Memory B cell (primary cell): ENCODE results near the gene TUBD1.
"Not testable (repeated sequence)": the region's sequence is repeated elsewhere in the genome, so short reads cannot be mapped to it uniquely, and the experiment has no call there.

Source experiments
- ATAC-seq: fragments of 150-1000 bp; cut with Tn5 transposase; 2 replicates; pipeline ENCODE4 v1.10.0; 2021; ENCODE audit warnings: low read depth, mild to moderate bottlenecking, moderate library complexity
- DNase-seq, 2 donors: peaks; one replicate each; pipeline ENCODE4 v3.0.0; 2022; ENCODE audit warnings: low spot score in 2 of 2
- H3K27ac Mint-ChIP-seq: one replicate; pipeline ENCODE4 v1.8.0; 2022; ENCODE audit warnings: mild to moderate bottlenecking, moderate library complexity, mixed read lengths
- H3K27me3 Mint-ChIP-seq: one replicate; pipeline ENCODE4 v1.8.0; 2022; ENCODE audit warnings: mixed read lengths
- H3K36me3 Mint-ChIP-seq: one replicate; pipeline ENCODE4 v1.8.0; 2022; ENCODE audit warnings: mild to moderate bottlenecking, mixed read lengths
- H3K4me1 Mint-ChIP-seq: one replicate; pipeline ENCODE4 v1.8.0; 2022; ENCODE audit warnings: mixed read lengths
- H3K4me3 Mint-ChIP-seq: one replicate; pipeline ENCODE4 v1.8.0; 2022; ENCODE audit warnings: mild to moderate bottlenecking, moderate library complexity, mixed read lengths
- H3K9me3 Mint-ChIP-seq: one replicate; pipeline ENCODE4 v1.8.0; 2022; ENCODE audit warnings: mixed read lengths

Gene TUBD1

DNA sequence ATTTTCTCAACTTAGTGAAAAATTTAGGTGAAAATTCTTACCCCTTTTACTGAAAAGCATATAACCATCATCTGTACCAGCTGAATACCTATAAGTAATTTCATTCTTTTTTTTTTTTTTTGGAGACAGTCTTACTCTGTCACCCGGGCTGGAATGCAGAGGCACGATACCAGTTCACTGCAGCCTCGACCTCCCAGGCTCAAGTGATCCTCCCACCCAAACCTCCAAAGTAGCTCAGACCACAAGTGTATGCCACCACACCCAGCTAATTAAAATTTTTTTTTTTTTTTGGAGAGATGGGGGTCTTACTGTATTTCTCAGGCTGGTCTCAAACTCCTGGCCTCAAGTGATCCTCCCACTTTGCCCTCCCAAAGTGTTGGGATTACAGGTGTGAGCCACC lies 33.8 kb downstream of the TUBD1 start:
- Mint-ChIP-seq H3K4me1 (no peaks in the 10 kb centered on the region), H3K36me3 (peaks cover 6% of the 10 kb centered on the region), H3K4me3 (no peak overlapping the region), H3K27ac (no peak overlapping the region), H3K9me3 (no peaks in the 10 kb centered on the region), H3K27me3 (no peaks in the 10 kb centered on the region)
- no peak for DNase-seq
- no peak for ATAC-seq

DNA sequence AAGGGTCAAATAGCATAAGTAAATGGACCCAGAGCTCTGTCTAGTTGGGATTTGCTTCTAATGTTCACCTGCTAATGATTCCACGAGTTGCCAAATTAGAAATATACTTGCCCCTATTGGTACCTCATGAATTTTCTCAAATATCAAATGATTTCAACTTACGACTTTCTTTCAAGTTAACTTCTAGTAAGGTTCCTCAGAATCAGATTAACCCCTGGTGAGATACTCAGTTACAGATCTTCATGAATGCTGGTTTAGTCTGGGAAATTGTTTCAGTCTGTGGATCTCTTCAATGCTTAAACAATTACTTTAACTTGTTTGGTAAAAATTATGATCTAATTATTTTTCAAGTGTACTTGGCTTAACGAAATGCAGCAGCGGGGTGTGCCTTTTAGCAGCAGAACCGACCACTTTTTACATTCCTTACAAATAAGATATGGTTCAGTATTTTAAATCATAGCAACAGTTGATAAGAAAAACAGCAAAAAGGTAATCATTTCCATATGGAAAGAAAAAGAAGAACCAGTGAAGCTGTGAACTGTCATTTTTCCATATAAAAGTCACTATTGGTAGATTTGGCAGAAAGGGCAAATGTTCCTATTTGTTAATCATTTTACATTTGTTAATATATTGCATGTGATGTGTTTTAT lies 34.5 kb downstream of the TUBD1 start:
- H3K4me3 Mint-ChIP-seq, result no peak overlapping the region
- no peaks in the 10 kb centered on the region for H3K27me3 Mint-ChIP-seq
- no peaks in the 10 kb centered on the region for H3K9me3 Mint-ChIP-seq
- ATAC-seq (no peak), DNase-seq (no peak)
- peaks cover 6% of the 10 kb centered on the region for H3K36me3 Mint-ChIP-seq
- H3K4me1 Mint-ChIP-seq, result peaks cover 3% of the 10 kb centered on the region
- H3K27ac Mint-ChIP-seq, result no peak overlapping the region

DNA sequence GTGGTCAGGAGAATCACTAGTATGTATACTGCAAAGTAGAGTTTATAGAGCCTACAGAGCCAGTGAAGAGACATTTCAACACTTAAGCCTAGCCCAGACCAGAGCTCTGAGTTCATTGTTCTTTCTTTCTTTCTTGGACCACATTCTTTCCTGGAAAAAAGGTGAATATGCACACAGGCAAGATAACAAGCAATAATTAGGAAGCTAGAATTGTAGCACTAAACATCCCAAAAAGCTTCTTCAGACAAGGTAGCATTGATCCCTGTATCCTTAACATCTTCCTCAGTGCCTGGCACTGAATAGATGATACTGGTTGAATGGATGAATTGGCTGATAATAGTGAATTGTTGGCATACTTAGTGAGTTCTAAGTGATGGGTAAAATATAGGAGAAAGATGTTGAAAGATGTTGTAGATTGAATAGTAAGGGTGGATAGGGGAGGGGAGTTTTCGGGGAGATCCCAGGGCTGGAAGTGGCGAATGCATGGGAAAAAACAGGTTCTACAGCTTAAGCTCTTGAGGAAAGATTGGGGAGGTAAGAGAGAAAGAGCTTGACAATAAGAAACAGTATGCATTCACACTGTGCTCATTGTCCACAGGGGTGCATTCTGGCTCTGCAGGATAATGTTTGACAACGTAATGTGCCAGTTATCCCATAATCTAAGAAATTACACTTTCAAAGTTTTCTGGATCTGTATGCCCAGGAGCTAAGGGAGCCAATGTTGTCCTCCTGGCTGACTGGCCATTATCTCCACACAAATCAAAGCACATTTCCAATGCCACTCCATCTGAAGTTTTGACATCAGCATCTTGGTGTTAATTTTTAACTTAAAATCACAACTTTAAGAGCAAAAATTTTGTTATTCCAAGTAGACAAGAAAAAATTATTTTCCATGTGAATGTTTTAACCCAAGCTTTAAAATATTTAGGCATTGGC lies 35.6 kb downstream of the TUBD1 start:
- Mint-ChIP-seq H3K27ac (no peak overlapping the region), H3K9me3 (no peaks in the 10 kb centered on the region), H3K36me3 (peaks cover 5% of the 10 kb centered on the region), H3K27me3 (no peaks in the 10 kb centered on the region), H3K4me3 (no peak overlapping the region), H3K4me1 (peaks cover 7% of the 10 kb centered on the region)
- no peak for DNase-seq
- no peak for ATAC-seq

DNA sequence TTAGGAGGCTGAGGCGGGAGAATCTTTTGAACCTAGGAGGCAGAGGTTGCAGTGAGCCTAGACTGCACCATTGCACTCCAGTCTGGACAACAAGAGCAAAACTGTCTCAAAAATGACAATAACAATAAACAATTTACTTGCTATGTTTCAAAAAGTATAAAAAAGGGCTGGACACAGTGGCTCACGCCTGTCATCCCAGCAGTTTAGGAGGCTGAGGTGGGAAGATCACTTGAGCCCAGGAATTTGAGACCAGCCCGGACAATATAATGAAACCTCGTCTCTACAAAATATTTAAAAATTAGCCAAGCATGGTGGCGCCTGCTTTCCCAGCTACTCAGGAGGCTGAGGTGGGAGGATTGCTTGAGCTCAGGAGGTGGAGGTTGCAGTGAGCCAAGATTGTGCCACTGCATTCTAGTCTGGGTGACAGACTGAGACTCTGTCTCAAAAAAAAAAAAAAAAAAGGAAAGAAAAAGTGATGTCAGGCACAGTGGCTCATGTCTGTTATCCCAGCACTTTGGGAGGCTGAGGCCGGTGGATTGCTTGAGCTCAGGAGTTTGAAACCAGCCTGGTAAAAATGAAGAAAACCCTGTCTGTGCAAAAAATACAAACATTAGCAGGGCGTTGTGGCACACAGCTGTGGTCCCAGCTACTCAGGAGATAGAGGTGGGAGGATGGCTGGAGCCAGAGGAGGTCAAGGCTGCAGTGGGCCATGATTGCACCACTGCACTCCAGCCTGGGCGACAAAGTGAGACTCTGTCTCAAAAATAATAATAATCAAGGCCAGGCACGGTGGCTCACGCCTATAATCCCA lies 38.6 kb downstream of the TUBD1 start:
- not testable (repeated sequence) for H3K4me1 Mint-ChIP-seq, ATAC-seq, H3K9me3 Mint-ChIP-seq, H3K36me3 Mint-ChIP-seq, H3K4me3 Mint-ChIP-seq, DNase-seq, H3K27me3 Mint-ChIP-seq
- peak overlapping the region; percentile 71 for H3K27ac Mint-ChIP-seq

GRCh38 chr17:59853168-59853918 lies 39.4 kb downstream of the TUBD1 start:
- Mint-ChIP-seq H3K4me3 (no peak overlapping the region), H3K4me1 (peaks cover 13% of the 10 kb centered on the region), H3K27ac (peak overlapping the region; percentile 71), H3K36me3 (peaks cover 2% of the 10 kb centered on the region), H3K27me3 (no peaks in the 10 kb centered on the region), H3K9me3 (no peaks in the 10 kb centered on the region)
- DNase-seq (peak in 1 of 2 donors; percentile 52), ATAC-seq (peak; percentile 94)

GRCh38 chr17:59852847-59853167 lies 39.9 kb downstream of the TUBD1 start:
- not testable (repeated sequence) for H3K9me3 Mint-ChIP-seq, H3K4me3 Mint-ChIP-seq, DNase-seq, H3K27me3 Mint-ChIP-seq, H3K36me3 Mint-ChIP-seq, ATAC-seq
- Mint-ChIP-seq H3K27ac (peak overlapping the region; percentile 71), H3K4me1 (peaks cover 14% of the 10 kb centered on the region)

DNA sequence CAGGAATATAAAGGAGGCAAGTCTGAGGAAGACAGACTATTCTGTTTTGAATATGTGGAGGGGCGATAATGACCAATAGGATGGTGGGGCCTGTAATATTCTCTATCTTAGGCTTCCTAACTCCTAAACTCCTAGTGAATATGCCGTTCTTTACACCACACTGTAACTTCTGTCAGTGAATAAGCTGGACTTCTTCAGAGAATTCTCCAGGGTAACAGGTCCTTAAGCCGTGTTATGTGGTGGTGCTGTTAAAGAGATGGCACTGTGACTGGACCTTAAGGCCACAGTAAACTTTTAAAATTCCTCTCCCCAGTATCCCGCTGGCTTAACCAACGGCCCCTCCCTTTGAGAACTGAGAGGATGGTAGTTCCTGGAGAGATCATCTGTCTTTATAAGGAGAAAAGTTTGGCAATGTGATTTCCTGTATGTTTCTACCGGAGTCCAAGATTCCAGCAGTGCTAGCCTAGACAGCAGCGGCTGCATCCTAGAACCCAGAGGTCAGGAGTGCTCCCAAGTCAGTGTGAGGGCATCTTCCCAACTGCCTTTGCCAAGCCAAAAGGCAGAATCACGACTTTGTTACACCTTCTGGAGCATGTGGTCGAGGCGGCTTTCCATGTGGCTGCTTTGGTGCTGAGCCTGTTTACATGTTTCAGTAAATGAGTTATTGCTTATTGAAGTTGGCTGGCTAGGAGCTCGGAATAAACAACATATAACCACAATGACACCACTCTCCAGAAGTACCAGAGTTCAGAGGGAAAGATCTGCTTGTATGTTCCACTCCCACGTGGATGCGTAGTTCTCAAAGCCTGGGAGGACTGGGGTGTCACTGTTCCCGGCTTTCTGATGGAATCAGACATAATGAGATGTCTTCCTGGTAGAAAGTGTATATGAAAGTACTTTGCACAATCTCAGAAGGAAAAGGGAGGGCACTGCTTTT lies 41.0 kb downstream of the TUBD1 start:
- ATAC-seq (no peak), DNase-seq (no peak)
- H3K9me3 Mint-ChIP-seq, result no peaks in the 10 kb centered on the region
- no peak overlapping the region for H3K4me3 Mint-ChIP-seq
- H3K27me3 Mint-ChIP-seq, result no peaks in the 10 kb centered on the region
- H3K36me3 Mint-ChIP-seq, result peaks cover 2% of the 10 kb centered on the region
- H3K4me1 Mint-ChIP-seq, result peaks cover 20% of the 10 kb centered on the region
- H3K27ac Mint-ChIP-seq, result no peak overlapping the region

DNA sequence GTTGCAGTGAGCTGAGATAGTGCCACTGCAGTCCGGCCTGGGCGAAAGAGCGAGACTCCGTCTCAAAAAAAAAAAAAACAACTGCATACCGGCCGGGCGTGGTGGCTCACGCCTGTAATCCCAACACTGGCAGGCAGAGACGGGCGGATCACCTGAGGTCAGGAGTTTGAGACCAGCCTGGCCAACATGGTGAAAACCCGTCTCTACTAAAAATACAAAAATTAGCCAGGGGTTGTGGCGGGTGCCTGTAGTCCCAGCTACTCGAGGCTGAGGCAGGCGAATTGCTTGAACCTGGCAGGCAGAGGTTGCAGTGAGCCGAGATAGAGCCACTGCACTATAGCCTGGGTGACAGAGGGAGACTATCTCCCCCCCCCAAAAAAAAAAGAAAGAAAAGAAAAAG lies 42.4 kb downstream of the TUBD1 start:
- not testable (repeated sequence) for H3K9me3 Mint-ChIP-seq, ATAC-seq, H3K27me3 Mint-ChIP-seq, DNase-seq, H3K4me3 Mint-ChIP-seq, H3K36me3 Mint-ChIP-seq, H3K27ac Mint-ChIP-seq
- peaks cover 32% of the 10 kb centered on the region for H3K4me1 Mint-ChIP-seq

- ATAC-seq (peak; percentile 16), DNase-seq (no peak)
- H3K4me3 Mint-ChIP-seq, result peak overlapping the region; percentile 45
- peak overlapping the region; percentile 64 for H3K27ac Mint-ChIP-seq
- H3K4me1 Mint-ChIP-seq, result peaks cover 35% of the 10 kb centered on the region
- H3K9me3 Mint-ChIP-seq, result no peaks in the 10 kb centered on the region
- peaks cover 2% of the 10 kb centered on the region for H3K36me3 Mint-ChIP-seq
- no peaks in the 10 kb centered on the region for H3K27me3 Mint-ChIP-seq
Observed at GRCh38 chr17:59848778-59849177, 44.0 kb downstream of the TUBD1 start.

GRCh38 chr17:59848385-59848668 lies 44.4 kb downstream of the TUBD1 start:
- Mint-ChIP-seq H3K4me1 (peaks cover 32% of the 10 kb centered on the region), H3K4me3 (no peak overlapping the region), H3K27ac (no peak overlapping the region), H3K36me3 (peaks cover 2% of the 10 kb centered on the region), H3K9me3 (no peaks in the 10 kb centered on the region), H3K27me3 (no peaks in the 10 kb centered on the region)
- no peak for ATAC-seq
- DNase-seq, result no peak

DNA sequence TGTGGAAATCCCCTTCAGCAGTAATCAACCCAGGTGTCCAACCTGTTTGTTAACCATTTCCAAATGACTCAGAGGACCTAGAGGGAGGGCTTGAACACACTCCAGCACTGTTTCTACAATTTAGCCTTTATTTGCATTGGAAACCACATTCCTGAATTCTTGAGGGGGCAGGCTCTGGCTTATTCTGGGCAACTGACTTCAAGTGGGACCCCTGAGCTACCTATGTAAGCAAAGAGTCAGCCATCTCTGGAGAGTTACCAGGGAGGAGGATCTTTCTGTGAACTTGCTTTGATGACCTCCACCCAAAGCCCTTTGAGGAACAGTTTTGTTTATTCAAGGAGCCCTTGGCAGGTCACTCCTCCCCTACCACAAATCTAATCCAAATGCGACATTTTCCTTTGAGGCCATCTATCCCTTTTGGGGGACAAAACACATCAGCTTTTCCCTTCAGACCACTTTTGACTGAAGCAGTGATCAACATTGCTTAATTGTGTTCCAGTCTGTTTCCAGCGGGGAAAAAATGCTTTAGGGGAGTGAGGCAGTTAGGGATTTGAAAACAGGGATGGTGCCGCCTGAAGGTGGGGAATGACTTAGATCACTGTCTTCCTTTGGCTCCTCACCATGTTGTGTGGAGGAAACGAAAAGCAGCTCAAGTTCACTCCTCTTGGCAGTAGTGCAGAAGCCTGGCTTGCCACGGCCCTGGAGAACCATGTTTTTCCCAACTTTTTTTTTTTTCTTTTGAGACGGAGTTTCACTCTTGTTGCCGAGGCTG lies 46.2 kb downstream of the TUBD1 start:
- H3K9me3 Mint-ChIP-seq, result no peaks in the 10 kb centered on the region
- peak in 1 of 2 donors; percentile 37 for DNase-seq
- H3K27ac Mint-ChIP-seq, result peak overlapping the region; percentile 92
- no peaks in the 10 kb centered on the region for H3K36me3 Mint-ChIP-seq
- H3K27me3 Mint-ChIP-seq, result no peaks in the 10 kb centered on the region
- H3K4me3 Mint-ChIP-seq, result peak overlapping the region; percentile 55
- H3K4me1 Mint-ChIP-seq, result peaks cover 37% of the 10 kb centered on the region
- peak; percentile 90 for ATAC-seq

DNA sequence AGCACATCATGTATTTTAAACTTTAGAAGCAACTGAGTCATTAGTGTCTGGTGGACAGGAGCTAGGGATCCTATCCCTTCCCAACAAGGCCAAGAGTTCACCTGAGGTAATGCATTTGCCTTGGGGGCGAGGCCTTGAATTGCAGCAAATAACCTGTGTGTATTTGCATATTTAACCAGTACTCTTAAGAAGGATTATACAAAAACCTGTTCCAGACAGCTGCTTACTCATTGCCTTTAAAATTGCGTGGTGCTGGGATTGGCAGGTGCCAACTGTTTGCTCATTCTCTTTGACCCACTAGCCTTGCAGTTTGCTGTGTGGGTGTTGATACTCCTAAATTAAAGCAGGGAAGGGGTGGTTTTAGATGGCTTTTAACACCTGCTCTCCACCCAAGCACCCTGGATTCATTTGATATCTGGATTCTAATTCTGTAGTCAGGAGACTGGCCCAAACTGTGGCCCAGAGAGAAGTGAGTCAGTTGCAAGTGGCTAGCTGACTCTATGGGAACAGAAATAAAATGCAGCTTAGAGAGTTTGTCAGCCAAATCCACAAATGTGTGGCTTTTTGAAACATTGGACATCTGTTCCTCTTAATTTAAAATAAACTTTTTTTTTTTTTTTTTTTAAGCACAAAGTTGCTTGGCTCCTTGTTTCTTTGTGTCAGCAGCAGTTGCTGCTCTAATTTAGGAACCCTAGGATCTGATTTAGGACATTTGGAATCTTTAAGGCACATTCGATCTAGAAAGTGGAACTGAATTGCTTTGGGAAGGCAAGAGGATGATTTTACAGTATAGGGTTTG lies 46.9 kb downstream of the TUBD1 start:
- peak overlapping the region; percentile 92 for H3K27ac Mint-ChIP-seq
- DNase-seq (no peak), ATAC-seq (peak; percentile 33)
- peaks cover 45% of the 10 kb centered on the region for H3K4me1 Mint-ChIP-seq
- H3K36me3 Mint-ChIP-seq, result no peaks in the 10 kb centered on the region
- H3K27me3 Mint-ChIP-seq, result no peaks in the 10 kb centered on the region
- peak overlapping the region; percentile 55 for H3K4me3 Mint-ChIP-seq
- no peaks in the 10 kb centered on the region for H3K9me3 Mint-ChIP-seq
